Small intestine (tissue), 7 donors: Measurements from ENCODE around the gene CFAP46. TPM values are rescaled to one million over a fixed set of nuclear protein-coding genes. Genes with fewer than 3 reads are reported as not detected.
A peak's percentile ranks its signal among the peaks of the same experiment; 100 is the strongest.

Experiments
- DNase-seq, 2 donors: peaks; one replicate each; pipeline versions ENCODE4 v3.0.0 to v3.0.0-alpha.2; 2013
- FAIRE-seq: peaks from 2 replicates; lab custom pipeline; 2012; peaks lifted over from hg19 to GRCh38; lab: Jason Lieb, UNC
- H3K27ac ChIP-seq, 3 donors: one replicate each; pipeline ENCODE4 v1.5.1; 2013; ENCODE audit warnings: low read length in 2 of 3, mild to moderate bottlenecking in 2 of 3, control low read depth in 1 of 3, inconsistent platforms in 1 of 3, low read depth in 1 of 3, moderate library complexity in 1 of 3
- H3K27me3 ChIP-seq, 3 donors: one replicate each; pipeline ENCODE4 v1.6.1; 2013; ENCODE audit warnings: low read length in 3 of 3, inconsistent platforms in 1 of 3; ENCODE audit not compliant: control insufficient read depth in 3 of 3, insufficient read depth in 3 of 3
- H3K36me3 ChIP-seq, 3 donors: one replicate each; pipeline ENCODE4 v1.6.1; 2013; ENCODE audit warnings: low read length in 3 of 3, inconsistent platforms in 1 of 3, low read depth in 1 of 3, mild to moderate bottlenecking in 1 of 3, moderate library complexity in 1 of 3; ENCODE audit not compliant: control insufficient read depth in 3 of 3, insufficient read depth in 2 of 3
- H3K4me1 ChIP-seq, 3 donors: one replicate each; pipeline ENCODE4 v1.6.1; 2013; ENCODE audit warnings: low read length in 2 of 3, inconsistent platforms in 1 of 3, low read depth in 1 of 3, mild to moderate bottlenecking in 1 of 3, moderate library complexity in 1 of 3; ENCODE audit not compliant: control insufficient read depth in 3 of 3, insufficient read depth in 2 of 3
- H3K4me3 ChIP-seq, 3 donors: one replicate each; pipeline ENCODE4 v1.5.1; 2013; ENCODE audit warnings: low read length in 3 of 3, control low read depth in 1 of 3, inconsistent platforms in 1 of 3, low read depth in 1 of 3, mild to moderate bottlenecking in 1 of 3, moderate library complexity in 1 of 3
- H3K9me3 ChIP-seq, 2 donors: one replicate each; pipeline ENCODE4 v1.6.1; 2013; ENCODE audit warnings: low read depth in 1 of 2, low read length in 1 of 2; ENCODE audit not compliant: control insufficient read depth in 2 of 2, insufficient read depth in 1 of 2
- WGBS, 3 donors: extraction: QIAGEN DNeasy Blood & Tissue Kit; methylation state at CpG; one replicate each; pipeline ENCODE4 v1.1.7; 2013; 5-methylcytosine and 5-hydroxymethylcytosine counted together
- polyA plus RNA-seq, 4 donors: library from polyadenylated mRNA; stranded (reverse) in 3 of 4; unstranded in 1 of 4; fragments of 200-250 nt in 3 of 4; fragments of 120-200 nt in 1 of 4; gene quantifications; one replicate each; pipeline versions ENCODE4 v1.2.1 to v1.2.3, GENCODE V29; 2013
- donor health status: healthy with polysubstance abuse.
- donor health status: control.
- donor health status: control.
- donor health status: Bipolar disorder and iron deficiency.
- donor health status: healthy.

The CFAP46 gene
- polyA plus RNA-seq, 4 donors: 0.27 to 0.43 TPM; not detected in 2

DNA sequence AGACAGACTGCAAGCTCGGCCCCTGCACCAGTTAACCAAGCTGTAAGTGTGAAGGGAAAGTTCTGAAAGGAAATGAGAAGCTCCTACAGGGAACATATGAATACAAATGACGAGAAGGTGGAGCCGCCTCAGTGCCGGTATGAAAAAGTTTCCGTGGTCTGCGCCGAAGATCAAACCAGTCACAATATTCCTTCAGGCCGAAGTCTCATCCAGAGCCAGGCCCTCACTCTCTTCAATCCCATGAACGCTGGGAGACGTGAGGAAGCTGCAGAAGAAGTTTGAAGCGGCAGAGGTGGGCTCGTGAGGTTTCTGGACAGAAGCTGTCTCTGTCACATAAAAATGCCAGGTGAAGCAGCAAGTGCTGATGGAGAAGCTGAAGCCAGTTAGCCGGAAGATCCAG, 71.9 kb downstream of the CFAP46 start:
- FAIRE-seq: no peak
- Histone ChIP-seq H3K27me3 (peaks cover 0 to 3% (median 3%) of the 10 kb centered on the region in 3 donors), H3K36me3 (no peaks in the 10 kb centered on the region), H3K4me3 (no peak overlapping the region), H3K27ac (no peak overlapping the region), H3K4me1 (no peaks in the 10 kb centered on the region), H3K9me3 (peaks cover 0 to 12% of the 10 kb centered on the region in 2 donors)
- DNase-seq: no peak
- 92 to 95% (median 93%) methylated on average over 13 of the region's 13 CpGs for WGBS, 3 donors

DNA sequence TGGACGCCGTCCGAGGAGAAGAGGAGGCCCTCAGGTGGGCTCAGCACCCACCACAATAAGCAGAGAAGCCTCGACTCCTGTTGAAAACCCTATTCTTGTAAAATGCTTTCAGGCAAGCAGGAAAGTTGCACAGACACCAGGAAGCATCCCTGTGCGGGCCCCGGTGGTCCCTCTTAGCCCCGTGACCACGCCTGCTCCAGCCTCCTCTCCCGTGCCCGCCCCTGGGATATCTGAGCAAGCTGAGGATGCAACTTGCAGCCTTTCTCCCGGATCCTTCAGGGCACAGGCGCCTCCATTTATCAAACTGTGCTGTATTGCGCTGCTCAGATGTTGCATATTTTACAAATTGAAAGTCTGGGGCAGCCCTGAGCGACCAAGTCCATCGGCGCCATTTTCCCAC, 72.7 kb downstream of the CFAP46 start:
- peaks cover 0 to 10% of the 10 kb centered on the region in 2 donors for H3K9me3 ChIP-seq
- H3K4me3 ChIP-seq: no peak overlapping the region
- H3K27ac ChIP-seq: no peak overlapping the region
- H3K27me3 ChIP-seq: peaks cover 0 to 3% (median 2%) of the 10 kb centered on the region in 3 donors
- H3K4me1 ChIP-seq: no peaks in the 10 kb centered on the region
- DNase-seq: no peak
- no peaks in the 10 kb centered on the region for H3K36me3 ChIP-seq
- FAIRE-seq: no peak
- WGBS, 3 donors: 90 to 91% (median 91%) methylated on average over 16 of the region's 16 CpGs

DNA sequence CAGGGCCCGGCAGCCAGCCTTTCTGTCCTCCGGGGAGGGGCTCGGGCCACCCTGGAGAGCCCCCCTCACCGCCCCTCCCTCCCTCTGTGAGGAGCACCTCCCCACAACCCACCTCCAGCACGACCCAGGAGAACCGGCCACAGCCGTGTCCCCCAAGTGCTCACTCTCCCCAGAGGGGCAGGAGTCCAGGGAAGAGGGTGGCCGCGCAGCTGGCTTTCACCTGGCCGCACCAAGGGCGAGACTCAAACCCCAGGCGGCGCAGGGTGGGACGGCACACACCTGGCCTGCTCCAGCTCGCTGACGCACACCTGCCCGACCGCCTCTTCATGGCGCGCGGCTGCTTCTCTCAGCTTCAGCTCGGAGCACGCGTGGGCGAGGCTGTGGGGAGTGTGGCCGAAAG, 73.4 kb downstream of the CFAP46 start:
- DNase-seq: no peak
- Histone ChIP-seq H3K9me3 (peaks cover 0 to 10% of the 10 kb centered on the region in 2 donors), H3K4me3 (no peak overlapping the region), H3K27ac (no peak overlapping the region), H3K4me1 (no peaks in the 10 kb centered on the region), H3K36me3 (no peaks in the 10 kb centered on the region), H3K27me3 (peaks cover 0 to 3% (median 2%) of the 10 kb centered on the region in 3 donors)
- FAIRE-seq: no peak
- WGBS, 3 donors: 86 to 91% (median 90%) methylated on average over 23 to 26 of the region's 26 CpGs

DNA sequence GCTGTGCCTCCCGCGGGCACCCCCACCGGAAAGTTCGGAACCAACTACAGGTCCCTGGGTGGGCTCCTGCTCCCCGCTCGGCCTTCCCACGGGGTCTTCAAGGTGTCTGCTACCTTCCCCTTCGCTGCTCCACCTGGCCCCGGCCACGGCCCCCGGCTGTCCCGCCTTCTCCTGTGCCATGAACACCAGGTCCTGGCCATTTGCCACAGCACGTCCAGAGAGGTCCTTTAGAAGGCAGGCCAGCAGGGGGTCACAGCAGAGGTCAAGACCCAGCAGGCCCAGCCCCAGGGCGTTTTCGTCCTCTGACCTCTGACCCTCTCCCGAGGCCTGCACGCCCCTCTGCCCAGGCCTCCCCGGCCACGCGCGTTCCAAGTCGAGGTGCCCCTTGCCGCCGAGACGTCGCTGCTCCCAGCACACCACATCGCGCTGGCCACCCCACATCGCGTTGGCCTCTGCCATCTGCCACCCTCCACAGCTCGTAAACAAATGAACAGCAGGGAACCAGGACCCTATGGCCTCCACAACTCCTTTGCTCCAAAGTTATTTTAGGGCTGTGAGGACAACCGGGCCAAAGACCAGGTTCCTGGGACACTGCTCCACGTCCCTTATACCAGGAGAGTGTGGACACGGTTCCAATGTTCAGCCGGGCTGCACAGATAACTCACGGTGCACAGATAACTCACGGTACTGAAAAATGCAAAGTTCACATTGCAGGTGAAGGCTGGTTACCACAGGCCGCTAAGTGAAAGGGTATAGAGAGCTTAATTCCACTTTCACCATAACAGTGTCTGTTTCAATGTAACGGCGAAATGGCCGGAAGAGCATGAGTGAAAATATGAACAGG, 74.3 kb downstream of the CFAP46 start:
- 68 to 79% (median 71%) methylated on average over 41 of the region's 41 CpGs for WGBS, 3 donors
- peaks cover 0 to 5% (median 3%) of the 10 kb centered on the region in 3 donors for H3K27me3 ChIP-seq
- H3K36me3 ChIP-seq: no peaks in the 10 kb centered on the region
- H3K9me3 ChIP-seq: peaks cover 0 to 10% of the 10 kb centered on the region in 2 donors
- DNase-seq: peak; percentile 51 to 67
- H3K27ac ChIP-seq: no peak overlapping the region
- FAIRE-seq: no peak
- peaks cover 0 to 1% (median 0%) of the 10 kb centered on the region in 3 donors for H3K4me1 ChIP-seq
- no peak overlapping the region for H3K4me3 ChIP-seq

DNA sequence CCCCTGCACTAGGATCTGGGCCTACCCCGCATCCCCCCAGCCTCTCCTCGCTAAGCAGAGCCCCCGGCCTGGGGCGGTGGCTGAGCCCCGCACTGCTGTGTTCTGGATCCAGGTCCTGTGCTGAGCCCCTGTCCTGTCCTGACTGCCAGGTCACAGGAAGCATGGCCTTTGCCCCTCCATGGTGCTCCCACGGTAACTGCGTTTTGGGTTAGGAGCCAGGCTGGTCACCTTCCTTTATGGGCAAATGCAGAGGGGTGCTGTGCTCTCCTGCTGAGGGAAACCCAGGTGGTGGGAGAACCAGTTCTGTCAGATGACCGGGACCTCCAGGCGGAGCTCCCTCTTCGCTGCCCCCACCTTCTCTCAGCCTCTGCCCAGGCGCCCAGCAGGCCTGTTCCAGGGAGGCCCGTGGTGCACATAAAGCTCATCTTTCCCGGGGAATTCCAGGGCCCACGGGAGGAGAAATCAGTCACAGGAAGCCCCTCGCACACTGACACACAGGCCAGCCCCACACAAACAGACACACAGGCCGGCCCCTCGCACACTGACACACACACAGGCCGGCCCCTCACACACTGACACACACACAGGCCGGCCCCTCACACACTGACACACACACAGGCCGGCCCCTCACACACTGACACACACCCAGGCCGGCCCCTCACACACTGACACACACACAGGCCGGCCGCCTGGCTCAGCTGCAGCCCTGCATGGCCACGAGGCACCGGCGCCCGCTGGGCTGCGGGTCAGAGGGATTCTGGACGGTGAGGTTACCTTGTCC, 75.6 kb downstream of the CFAP46 start:
- Histone ChIP-seq H3K4me1 (peaks cover 0 to 4% (median 0%) of the 10 kb centered on the region in 3 donors), H3K36me3 (no peaks in the 10 kb centered on the region), H3K9me3 (peaks cover 0 to 10% of the 10 kb centered on the region in 2 donors), H3K27me3 (peaks cover 0 to 3% (median 3%) of the 10 kb centered on the region in 3 donors), H3K27ac (no peak overlapping the region), H3K4me3 (no peak overlapping the region)
- WGBS, 3 donors: 83 to 87% (median 87%) methylated on average over 26 to 29 of the region's 29 CpGs
- no peak for FAIRE-seq
- DNase-seq: no peak

DNA sequence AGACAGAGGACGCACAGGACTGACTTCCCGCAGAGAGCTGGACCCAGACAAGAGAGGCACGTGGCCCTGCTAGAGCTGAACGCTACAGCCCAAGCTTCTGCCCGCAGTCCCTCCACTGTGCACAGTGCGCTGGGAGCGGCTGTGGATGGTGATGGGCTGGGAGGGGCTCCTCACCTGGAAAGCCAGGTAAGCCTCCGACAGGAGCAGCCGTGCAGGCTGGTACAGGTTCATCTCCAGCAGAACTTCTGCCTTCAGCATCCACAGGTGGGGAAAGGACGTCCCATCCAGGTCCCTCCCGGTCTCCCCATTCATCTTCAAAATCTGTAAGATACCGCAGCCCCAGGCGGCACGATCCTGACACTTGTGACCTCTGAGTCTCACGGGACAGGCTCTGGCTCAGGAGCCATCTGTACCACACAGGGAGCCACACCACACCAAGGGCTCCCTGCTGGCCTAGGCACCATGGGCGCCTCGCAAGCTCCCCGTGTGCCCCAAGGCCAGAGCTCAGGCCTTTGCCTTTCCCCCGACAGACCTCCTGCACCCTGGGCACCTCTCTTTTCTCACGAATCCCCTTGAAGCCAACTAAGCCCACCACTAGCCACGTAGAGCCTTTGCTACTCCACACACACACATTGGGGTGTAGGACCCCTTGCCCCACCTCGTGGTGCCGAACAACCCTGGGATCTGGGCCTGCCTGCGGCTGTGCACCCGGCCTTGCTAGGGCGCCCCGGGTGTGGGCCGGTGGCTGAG, 76.3 kb downstream of the CFAP46 start:
- DNase-seq (no peak), FAIRE-seq (no peak)
- WGBS, 3 donors: 85 to 92% (median 90%) methylated on average over 27 to 28 of the region's 28 CpGs
- Histone ChIP-seq H3K4me3 (no peak overlapping the region), H3K9me3 (peaks cover 0 to 8% of the 10 kb centered on the region in 2 donors), H3K27ac (no peak overlapping the region), H3K4me1 (peaks cover 0 to 4% (median 0%) of the 10 kb centered on the region in 3 donors), H3K27me3 (peaks cover 0 to 3% (median 3%) of the 10 kb centered on the region in 3 donors), H3K36me3 (no peaks in the 10 kb centered on the region)

DNA sequence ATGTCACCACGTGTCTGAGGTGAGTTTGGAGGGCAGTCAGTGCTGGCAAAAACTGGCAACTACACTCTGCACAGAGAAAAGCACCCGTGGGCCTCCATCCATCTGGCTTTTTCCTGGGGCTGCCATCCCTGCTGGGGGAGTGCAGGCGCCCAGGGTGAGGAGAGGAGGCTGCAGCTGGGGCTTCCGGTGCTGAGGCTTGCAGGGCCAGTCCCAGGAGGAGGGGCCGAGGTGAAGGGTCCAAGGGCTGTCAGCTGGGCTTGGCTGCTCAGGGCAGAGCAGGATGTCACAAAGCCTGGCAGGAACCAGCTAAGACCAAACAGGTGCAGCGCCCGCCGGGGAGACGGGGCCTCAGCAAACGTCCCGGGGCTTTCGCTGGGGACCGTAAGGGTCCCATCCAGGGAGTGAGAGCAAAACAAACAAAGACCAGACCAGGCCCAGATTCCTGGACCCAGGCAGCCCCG, 77.2 kb downstream of the CFAP46 start:
- Histone ChIP-seq H3K27ac (no peak overlapping the region), H3K36me3 (no peaks in the 10 kb centered on the region), H3K4me3 (no peak overlapping the region), H3K9me3 (no peaks in the 10 kb centered on the region), H3K4me1 (peaks cover 0 to 4% (median 0%) of the 10 kb centered on the region in 3 donors), H3K27me3 (peaks cover 0 to 3% (median 0%) of the 10 kb centered on the region in 3 donors)
- WGBS, 3 donors: 9 to 27% (median 13%) methylated on average over 14 of the region's 14 CpGs
- DNase-seq: no peak
- FAIRE-seq: no peak
